Chondrocyte (in vitro differentiated cells): Measurements from ENCODE around the gene HPN. TPM values are rescaled to one million over a fixed set of nuclear protein-coding genes. Genes with fewer than 3 reads are reported as not detected.
"Not testable (repeated sequence)": the region's sequence is repeated elsewhere in the genome, so short reads cannot be mapped to it uniquely, and the experiment has no call there.

ENCODE experiments used
- DNase-seq: peaks from one replicate; pipeline ENCODE4 v3.0.0; 2021; ENCODE audit warnings: mixed read lengths, low spot score
- H3K27ac Mint-ChIP-seq: one replicate; pipeline ENCODE4 v1.8.0; 2021; ENCODE audit warnings: mild to moderate bottlenecking, moderate library complexity, mixed read lengths; ENCODE audit not compliant: unreplicated experiment
- H3K27me3 Mint-ChIP-seq: 2 replicates; pipeline ENCODE4 v1.8.0; 2021; ENCODE audit warnings: low read depth, mixed read lengths
- H3K36me3 Mint-ChIP-seq: 2 replicates; pipeline ENCODE4 v1.8.0; 2021; ENCODE audit warnings: low read depth, mixed read lengths
- H3K4me1 Mint-ChIP-seq: 2 replicates; pipeline ENCODE4 v1.8.0; 2021; ENCODE audit warnings: low read depth, mild to moderate bottlenecking, mixed read lengths
- H3K4me3 Mint-ChIP-seq: one replicate; pipeline ENCODE4 v1.8.0; 2021; ENCODE audit warnings: mild to moderate bottlenecking, moderate library complexity, mixed read lengths; ENCODE audit not compliant: unreplicated experiment
- H3K9me3 Mint-ChIP-seq: 2 replicates; pipeline ENCODE4 v1.8.0; 2021; ENCODE audit warnings: low read depth, mixed read lengths
- total RNA-seq: library from RNA; stranded (reverse); gene quantifications from 3 replicates; pipeline ENCODE4 v1.2.1, GENCODE V29; 2021
- TF ChIP-seq, protein P1 (sequence below): fragments of 200-600 bp; sonication (generic); IDR thresholded peaks from 2 replicates; pipeline ENCODE4 v1.5.0; 2021; ENCODE audit warnings: antibody characterized with exemption, mild to moderate bottlenecking, moderate library complexity

The HPN gene
- total RNA-seq, 1 donor from 2014 or later = not detected

DNA sequence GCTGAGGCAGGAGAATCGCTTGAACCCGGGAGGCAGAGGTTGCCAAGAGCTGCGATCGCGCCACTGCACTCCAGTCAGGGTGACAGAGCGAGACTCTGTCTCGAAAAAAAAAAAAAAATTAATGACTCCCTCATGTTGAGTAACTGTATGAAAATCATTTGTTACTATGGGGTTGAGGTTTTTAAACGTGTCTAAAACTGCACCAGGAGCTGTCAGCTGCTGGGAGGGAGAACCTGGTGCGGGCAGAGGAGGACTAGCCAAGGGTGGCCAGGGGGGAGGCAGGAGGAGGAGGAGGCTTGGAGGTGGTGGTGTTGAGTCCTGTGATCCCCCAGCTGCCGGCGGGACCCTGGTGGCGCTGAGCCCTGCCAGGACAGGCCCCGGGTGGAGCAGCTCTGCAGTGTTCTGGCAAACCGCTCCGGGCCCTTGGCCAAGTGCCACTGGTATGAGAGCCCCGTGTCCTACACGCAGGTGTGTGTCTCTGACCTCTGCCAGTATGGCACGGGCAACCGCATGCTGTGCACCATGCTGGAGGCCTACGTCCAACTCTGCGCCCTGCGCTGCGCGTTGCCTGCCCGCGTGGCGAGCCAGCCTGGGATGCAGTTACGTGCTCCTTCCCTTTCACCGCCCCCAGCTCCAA is 57.0 kb downstream of the HPN start:
- no peak overlapping the region for H3K27ac Mint-ChIP-seq
- no peaks in the 10 kb centered on the region for H3K36me3 Mint-ChIP-seq
- H3K27me3 Mint-ChIP-seq = no peaks in the 10 kb centered on the region
- no peak overlapping the region for H3K4me3 Mint-ChIP-seq
- TF ChIP-seq, protein P1, sequence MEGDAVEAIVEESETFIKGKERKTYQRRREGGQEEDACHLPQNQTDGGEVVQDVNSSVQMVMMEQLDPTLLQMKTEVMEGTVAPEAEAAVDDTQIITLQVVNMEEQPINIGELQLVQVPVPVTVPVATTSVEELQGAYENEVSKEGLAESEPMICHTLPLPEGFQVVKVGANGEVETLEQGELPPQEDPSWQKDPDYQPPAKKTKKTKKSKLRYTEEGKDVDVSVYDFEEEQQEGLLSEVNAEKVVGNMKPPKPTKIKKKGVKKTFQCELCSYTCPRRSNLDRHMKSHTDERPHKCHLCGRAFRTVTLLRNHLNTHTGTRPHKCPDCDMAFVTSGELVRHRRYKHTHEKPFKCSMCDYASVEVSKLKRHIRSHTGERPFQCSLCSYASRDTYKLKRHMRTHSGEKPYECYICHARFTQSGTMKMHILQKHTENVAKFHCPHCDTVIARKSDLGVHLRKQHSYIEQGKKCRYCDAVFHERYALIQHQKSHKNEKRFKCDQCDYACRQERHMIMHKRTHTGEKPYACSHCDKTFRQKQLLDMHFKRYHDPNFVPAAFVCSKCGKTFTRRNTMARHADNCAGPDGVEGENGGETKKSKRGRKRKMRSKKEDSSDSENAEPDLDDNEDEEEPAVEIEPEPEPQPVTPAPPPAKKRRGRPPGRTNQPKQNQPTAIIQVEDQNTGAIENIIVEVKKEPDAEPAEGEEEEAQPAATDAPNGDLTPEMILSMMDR = no peak
- H3K9me3 Mint-ChIP-seq = no peaks in the 10 kb centered on the region
- DNase-seq = peak; percentile 94
- H3K4me1 Mint-ChIP-seq = no peaks in the 10 kb centered on the region

DNA sequence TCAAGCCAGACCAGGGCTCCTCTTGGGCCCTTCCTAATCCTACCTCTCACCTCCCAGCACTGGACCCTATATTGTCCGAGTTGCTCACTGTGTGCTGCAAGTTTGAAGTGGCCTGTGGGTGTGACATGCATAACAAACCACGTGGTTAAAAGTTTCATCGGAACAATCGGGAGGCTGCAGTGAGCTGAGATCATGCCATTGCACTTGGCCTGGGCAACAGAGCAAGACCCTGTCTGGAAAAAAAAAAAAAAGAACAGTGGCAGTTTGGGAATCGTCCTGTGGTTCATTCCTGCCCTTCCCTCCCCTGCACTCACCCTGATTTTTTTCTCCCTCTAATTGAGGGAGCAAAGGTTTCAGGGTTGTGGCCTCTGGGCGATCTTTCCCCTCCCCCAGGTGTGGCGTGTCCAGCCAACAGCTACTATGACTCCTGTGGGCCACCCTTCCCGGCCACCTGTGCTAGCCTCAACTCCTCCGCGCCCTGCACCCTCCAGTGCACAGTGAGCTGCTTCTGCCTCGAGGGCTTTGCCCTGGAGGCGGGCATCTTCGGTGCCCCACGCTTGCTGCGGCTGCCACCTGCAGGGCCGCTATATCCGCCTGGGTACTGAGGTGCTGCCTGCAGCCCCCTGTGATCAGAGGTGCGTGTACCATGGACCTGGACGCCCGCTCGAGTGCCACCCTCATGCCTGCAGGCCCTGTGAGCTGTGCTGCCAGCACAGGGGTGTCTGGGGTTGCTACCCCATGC is 57.8 kb downstream of the HPN start:
- Mint-ChIP-seq H3K4me1 (no peaks in the 10 kb centered on the region), H3K36me3 (no peaks in the 10 kb centered on the region), H3K4me3 (no peak overlapping the region), H3K27me3 (no peaks in the 10 kb centered on the region), H3K27ac (no peak overlapping the region), H3K9me3 (no peaks in the 10 kb centered on the region)
- TF ChIP-seq, protein P1 = no peak
- DNase-seq = no peak

DNA sequence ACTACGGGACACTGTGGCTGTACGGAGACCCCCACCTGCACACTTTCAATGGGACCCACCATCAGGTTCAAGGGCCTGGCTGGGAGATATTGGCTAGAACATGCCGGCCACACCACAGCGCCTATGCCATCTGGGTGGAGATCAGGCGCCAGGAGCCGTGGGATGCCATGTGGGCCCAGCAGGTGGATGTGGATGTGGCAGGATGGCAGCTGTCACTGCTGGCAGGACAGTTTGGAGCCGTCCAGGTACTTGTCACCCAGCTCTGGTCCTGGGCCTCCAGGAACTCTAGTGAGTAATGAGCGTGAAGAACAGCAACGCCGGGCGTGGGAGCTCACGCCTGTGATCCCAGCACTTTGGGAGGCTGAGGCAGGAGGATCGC is 58.4 kb downstream of the HPN start:
- Mint-ChIP-seq H3K4me1 (no peaks in the 10 kb centered on the region), H3K4me3 (no peak overlapping the region), H3K36me3 (no peaks in the 10 kb centered on the region), H3K9me3 (no peaks in the 10 kb centered on the region), H3K27me3 (no peaks in the 10 kb centered on the region), H3K27ac (no peak overlapping the region)
- TF ChIP-seq, protein P1 = no peak
- DNase-seq = no peak

DNA sequence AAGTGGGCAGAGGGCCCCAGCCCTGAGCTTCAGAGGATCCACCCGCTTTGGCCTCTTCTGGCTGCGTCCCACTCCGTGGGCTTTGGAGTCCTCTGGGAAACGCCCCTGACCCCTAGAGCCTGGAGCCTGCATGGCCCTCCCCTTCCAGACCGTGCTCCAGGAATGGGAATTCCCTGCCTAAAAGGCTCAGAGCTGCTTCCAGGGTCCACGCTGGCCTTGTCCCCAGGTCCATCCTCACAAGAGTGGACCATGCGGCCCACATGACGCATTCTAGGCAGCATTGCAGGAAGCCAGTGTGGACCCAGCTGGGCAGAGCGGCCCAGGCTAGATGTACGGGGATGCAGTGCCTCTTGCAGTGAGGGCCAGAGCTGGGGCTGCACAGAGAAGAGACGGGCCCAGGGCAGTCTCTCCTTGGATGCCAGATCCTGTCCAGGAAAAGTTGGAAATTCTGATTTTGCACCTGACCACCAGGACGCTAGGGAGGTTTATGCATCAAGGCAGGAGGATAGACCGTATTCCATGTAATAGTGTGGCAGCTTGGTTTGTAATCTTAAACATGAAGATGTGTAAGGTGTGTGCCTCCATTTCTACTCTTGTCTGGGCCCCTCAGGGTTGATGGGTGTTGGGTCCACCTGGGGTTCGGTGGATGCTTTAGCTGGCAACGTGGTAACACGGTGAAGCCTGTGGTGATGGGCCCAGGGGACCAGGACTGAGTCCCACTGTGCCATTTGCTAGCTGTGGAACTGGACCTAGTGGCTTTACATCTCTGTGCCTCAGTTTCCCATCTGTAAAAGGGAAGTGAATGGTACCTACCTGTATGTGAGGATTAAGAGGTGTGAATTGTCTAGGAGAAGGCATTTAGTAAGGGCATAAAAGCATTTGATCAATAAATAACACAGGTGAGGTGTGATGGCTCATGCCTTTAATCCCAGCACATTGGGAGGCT is 59.3 kb downstream of the HPN start:
- H3K27ac Mint-ChIP-seq = no peak overlapping the region
- H3K9me3 Mint-ChIP-seq = no peaks in the 10 kb centered on the region
- no peak for DNase-seq
- H3K27me3 Mint-ChIP-seq = no peaks in the 10 kb centered on the region
- H3K4me1 Mint-ChIP-seq = no peaks in the 10 kb centered on the region
- TF ChIP-seq, protein P1 = no peak
- H3K4me3 Mint-ChIP-seq = no peak overlapping the region
- no peaks in the 10 kb centered on the region for H3K36me3 Mint-ChIP-seq

DNA sequence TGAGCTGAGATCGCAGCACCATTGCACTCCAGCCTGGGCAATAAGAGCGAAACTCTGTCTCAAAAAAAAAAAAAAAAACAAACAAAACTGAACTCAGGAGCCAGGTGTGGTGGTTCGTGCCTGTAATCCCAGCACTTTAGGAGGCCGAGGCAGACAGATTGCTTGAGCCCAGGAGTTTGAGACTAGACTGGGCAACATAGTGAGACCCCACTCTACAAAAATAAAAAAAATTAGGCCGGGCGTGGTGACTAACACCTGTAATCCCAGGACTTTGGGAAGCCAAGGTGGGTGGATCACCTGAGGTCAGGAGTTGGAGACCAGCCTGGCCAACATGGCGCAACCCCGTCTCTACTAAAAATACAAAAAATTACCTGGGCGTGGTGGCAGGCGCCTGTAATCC is 60.4 kb downstream of the HPN start:
- H3K4me3 Mint-ChIP-seq, H3K4me1 Mint-ChIP-seq, H3K9me3 Mint-ChIP-seq, H3K27me3 Mint-ChIP-seq, H3K36me3 Mint-ChIP-seq, DNase-seq, H3K27ac Mint-ChIP-seq: not testable (repeated sequence)

DNA sequence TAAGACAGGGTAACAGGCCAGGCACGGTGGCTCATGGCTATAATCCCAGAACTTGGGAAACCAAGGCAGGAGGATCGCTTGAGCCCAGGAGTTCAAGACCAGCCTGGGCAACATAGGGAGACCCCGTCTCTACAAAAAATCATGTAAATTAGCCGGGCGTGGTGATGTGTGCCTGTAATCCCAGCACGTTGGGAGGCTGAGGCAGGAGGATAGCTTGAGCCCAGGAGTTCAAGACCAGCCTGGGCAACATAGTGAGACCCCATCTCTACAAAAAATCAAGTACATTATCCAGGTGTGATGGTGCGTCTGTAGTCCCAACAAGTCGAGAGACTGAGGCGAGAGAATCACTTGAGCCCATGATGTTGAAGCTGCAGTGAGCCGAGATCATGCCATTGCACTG is 62.1 kb downstream of the HPN start:
- H3K27me3 Mint-ChIP-seq, H3K4me1 Mint-ChIP-seq: not testable (repeated sequence)

More for the DNA sequence above, 62.1 kb downstream of the HPN start:
- H3K4me3 Mint-ChIP-seq, H3K9me3 Mint-ChIP-seq, H3K36me3 Mint-ChIP-seq, H3K27ac Mint-ChIP-seq, DNase-seq: not testable (repeated sequence)
